ENCODE results near the gene ERC2. TPM values are rescaled to one million over a fixed set of nuclear protein-coding genes. Genes with fewer than 3 reads are reported as not detected.

Gene ERC2
- total RNA-seq, 2 experiments from 2014 or later, result not detected

GRCh38 chr3:55641964-55642363 is 826.3 kb downstream of the ERC2 start:
- no peaks in the 10 kb centered on the region for H3K36me3 Mint-ChIP-seq
- H3K9me3 Mint-ChIP-seq, result no peaks in the 10 kb centered on the region
- POLR2A ChIA-PET, result no interaction called here
- H3K27ac Mint-ChIP-seq, result no peak overlapping the region
- intact Hi-C loops (cut with micrococcal nuclease), result no loop called here
- no peak for DNase-seq
- H3K4me1 Mint-ChIP-seq (ENCODE audit: low read depth), result no peaks in the 10 kb centered on the region
- CTCF ChIA-PET, result no interaction called here
- H3K4me3 Mint-ChIP-seq, result no peak overlapping the region
- H3K27me3 Mint-ChIP-seq, result no peaks in the 10 kb centered on the region

- ChIA-PET POLR2A (no interaction called here), CTCF (interaction anchor here (0.6 kb wide), 1 partner anchor 28 kb away, joined by 5 read pairs; no protein-coding TSS in a partner anchor)
- DNase-seq, result no peak
- H3K36me3 Mint-ChIP-seq, result no peaks in the 10 kb centered on the region
- H3K4me1 Mint-ChIP-seq (ENCODE audit: low read depth), result no peaks in the 10 kb centered on the region
- no peaks in the 10 kb centered on the region for H3K27me3 Mint-ChIP-seq
- H3K27ac Mint-ChIP-seq, result no peak overlapping the region
- H3K4me3 Mint-ChIP-seq, result no peak overlapping the region
- no peaks in the 10 kb centered on the region for H3K9me3 Mint-ChIP-seq
- intact Hi-C loops (cut with micrococcal nuclease), result no loop called here
Measured at GRCh38 chr3:55639896-55640765, 828.1 kb downstream of the ERC2 start.

DNA sequence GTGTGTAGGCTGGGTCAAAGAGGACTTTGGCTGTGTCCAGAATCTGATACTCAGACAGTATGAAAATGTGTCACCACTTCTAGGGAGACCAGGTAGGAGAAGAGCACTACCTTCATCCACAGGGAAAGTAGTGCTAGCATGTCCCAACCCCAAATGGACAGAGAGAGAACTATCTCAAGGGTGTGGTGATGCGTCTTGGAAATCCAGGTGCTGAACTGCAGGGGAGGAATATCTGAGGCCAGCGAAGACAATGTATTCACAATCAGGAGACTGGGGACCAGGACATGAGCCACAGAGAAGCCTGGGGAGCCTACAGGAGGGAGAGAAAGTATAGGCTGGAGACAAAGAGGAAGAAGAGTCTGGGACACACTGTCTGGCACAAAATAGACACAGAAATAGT is 829.1 kb downstream of the ERC2 start:
- ChIA-PET POLR2A (no interaction called here), CTCF (interaction anchor here (0.6 kb wide), 1 partner anchor 27 kb away, joined by 5 read pairs; no protein-coding TSS in a partner anchor)
- Mint-ChIP-seq H3K27me3 (no peaks in the 10 kb centered on the region), H3K9me3 (no peaks in the 10 kb centered on the region), H3K4me1 (ENCODE audit: low read depth) (no peaks in the 10 kb centered on the region), H3K36me3 (no peaks in the 10 kb centered on the region), H3K4me3 (no peak overlapping the region), H3K27ac (no peak overlapping the region)
- intact Hi-C loops (cut with micrococcal nuclease), result no loop called here
- no peak for DNase-seq

DNA sequence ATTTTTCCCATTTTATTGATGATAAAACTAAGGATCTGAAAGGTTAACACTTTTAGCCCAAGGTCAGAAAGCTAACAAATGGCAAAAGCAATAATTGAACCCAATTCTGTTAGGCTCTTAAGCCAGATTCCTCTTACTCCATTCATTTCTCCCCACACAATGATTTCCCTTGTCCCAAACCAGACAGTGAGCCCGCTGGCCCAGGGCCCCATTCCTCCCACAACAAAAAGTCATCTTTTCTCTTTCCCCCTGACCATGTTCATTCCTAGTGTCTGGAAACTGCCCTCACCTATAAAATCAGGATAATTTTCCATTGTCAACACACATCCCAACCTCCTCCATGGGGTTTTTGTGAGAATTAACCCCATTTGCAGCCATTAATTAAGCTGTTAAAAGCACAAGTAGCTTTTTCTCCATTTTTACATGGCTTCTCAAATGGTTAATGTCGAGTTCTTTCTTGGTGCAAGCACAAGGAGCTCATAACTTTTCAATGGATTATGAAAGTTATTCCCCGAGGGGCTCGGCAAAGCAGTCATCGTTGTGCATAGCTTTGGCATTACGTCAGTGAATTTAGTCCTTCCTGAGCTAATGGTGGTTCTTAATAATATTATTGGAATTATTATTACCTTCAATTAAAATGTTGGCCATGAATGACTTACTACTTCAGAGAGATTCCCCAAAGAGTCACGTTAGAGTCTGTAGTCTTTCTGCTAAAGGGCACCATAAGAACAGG is 830.2 kb downstream of the ERC2 start:
- Mint-ChIP-seq H3K4me1 (ENCODE audit: low read depth) (no peaks in the 10 kb centered on the region), H3K36me3 (no peaks in the 10 kb centered on the region), H3K9me3 (no peaks in the 10 kb centered on the region), H3K27ac (no peak overlapping the region), H3K4me3 (no peak overlapping the region), H3K27me3 (no peaks in the 10 kb centered on the region)
- intact Hi-C loops (cut with micrococcal nuclease), result no loop called here
- ChIA-PET CTCF (no interaction called here), POLR2A (no interaction called here)
- no peak for DNase-seq

- ChIA-PET POLR2A (no interaction called here), CTCF (no interaction called here)
- Mint-ChIP-seq H3K4me3 (no peak overlapping the region), H3K4me1 (ENCODE audit: low read depth) (no peaks in the 10 kb centered on the region), H3K27ac (no peak overlapping the region), H3K9me3 (no peaks in the 10 kb centered on the region), H3K36me3 (no peaks in the 10 kb centered on the region), H3K27me3 (no peaks in the 10 kb centered on the region)
- intact Hi-C loops (cut with micrococcal nuclease), result no loop called here
- no peak for DNase-seq
Measured at GRCh38 chr3:55636300-55637195, 831.7 kb downstream of the ERC2 start.

DNA sequence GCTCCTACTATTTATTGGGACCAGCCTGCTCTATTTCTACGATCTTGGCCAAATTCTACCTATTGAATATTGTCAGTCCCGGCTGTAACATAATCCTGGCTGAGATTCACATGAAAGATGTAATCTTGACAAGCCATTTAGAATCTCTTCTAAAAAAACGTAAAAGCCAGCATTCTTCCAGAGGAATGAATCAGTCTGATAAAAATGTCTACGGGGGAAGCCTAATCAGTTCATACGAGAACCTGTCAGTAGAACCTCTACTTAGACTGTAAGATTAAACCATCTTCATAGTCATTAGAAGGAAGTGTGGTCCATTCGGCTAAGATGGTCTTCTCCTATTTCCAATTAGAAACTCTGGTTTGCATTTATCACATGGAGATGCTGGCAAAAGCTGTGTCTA is 833.9 kb downstream of the ERC2 start:
- POLR2A ChIA-PET, result no interaction called here
- Mint-ChIP-seq H3K9me3 (no peaks in the 10 kb centered on the region), H3K27ac (no peak overlapping the region), H3K27me3 (no peaks in the 10 kb centered on the region), H3K4me1 (ENCODE audit: low read depth) (no peaks in the 10 kb centered on the region), H3K36me3 (no peaks in the 10 kb centered on the region), H3K4me3 (no peak overlapping the region)
- CTCF ChIA-PET, result no interaction called here
- DNase-seq, result no peak
- intact Hi-C loops (cut with micrococcal nuclease), result no loop called here

DNA sequence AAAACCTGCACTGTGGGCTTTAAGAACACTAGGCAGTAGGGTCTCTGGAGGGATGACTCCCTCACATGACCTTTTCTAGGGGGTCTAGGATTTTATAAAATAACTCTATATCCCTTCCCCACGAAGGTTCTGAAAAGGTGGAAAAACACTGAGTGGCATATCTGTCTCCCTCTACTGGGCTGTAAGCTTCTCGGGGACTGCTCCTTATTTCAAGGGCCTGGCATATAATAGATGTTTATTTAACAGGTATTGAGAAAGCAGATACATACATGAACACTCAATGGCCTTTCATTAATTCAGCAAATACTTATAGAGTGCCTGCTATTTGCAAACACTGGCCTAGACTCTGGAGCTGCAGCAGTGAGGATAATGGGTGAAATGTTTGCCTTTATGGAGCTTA is 834.9 kb downstream of the ERC2 start:
- no peak for DNase-seq
- intact Hi-C loops (cut with micrococcal nuclease), result no loop called here
- Mint-ChIP-seq H3K4me1 (ENCODE audit: low read depth) (no peaks in the 10 kb centered on the region), H3K27ac (no peak overlapping the region), H3K4me3 (no peak overlapping the region), H3K36me3 (no peaks in the 10 kb centered on the region), H3K27me3 (no peaks in the 10 kb centered on the region), H3K9me3 (no peaks in the 10 kb centered on the region)
- POLR2A ChIA-PET, result no interaction called here
- CTCF ChIA-PET, result no interaction called here

DNA sequence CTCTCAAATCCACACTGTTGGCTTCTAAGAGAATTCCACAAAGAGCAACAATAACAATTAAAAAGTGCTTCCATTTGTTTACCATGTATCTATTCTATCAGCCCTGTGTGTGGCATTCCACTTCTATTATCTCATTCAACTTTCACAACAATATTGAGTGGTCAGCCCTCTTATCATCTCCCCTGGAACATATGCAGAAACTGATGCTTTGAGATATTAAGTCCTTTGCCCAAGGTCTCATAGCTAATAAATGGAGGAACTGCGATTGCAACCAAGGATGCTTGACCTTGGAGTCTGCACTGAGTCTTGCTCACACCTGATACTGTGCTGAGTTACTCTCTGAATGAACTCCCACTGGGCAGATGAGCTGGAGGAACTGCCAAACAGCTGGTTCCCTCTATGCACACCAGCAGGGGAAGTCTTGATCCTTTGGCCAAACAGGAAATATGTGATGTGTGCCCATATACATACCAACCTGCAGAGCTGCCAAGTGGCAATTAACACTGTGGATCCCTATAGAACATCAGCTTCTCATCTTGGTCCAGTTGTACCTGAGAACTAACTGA is 836.4 kb downstream of the ERC2 start:
- H3K27ac Mint-ChIP-seq, result no peak overlapping the region
- no peaks in the 10 kb centered on the region for H3K9me3 Mint-ChIP-seq
- intact Hi-C loops (cut with micrococcal nuclease), result no loop called here
- H3K4me1 Mint-ChIP-seq (ENCODE audit: low read depth), result no peaks in the 10 kb centered on the region
- H3K27me3 Mint-ChIP-seq, result no peaks in the 10 kb centered on the region
- H3K4me3 Mint-ChIP-seq, result no peak overlapping the region
- ChIA-PET CTCF (no interaction called here), POLR2A (no interaction called here)
- no peak for DNase-seq
- H3K36me3 Mint-ChIP-seq, result no peaks in the 10 kb centered on the region

GRCh38 chr3:55630921-55631299 is 837.4 kb downstream of the ERC2 start:
- CTCF ChIA-PET, result no interaction called here
- H3K27ac Mint-ChIP-seq, result no peak overlapping the region
- intact Hi-C loops (cut with micrococcal nuclease), result no loop called here
- H3K27me3 Mint-ChIP-seq, result no peaks in the 10 kb centered on the region
- no peaks in the 10 kb centered on the region for H3K9me3 Mint-ChIP-seq
- POLR2A ChIA-PET, result no interaction called here
- H3K4me3 Mint-ChIP-seq, result no peak overlapping the region
- no peak for DNase-seq
- H3K4me1 Mint-ChIP-seq (ENCODE audit: low read depth), result no peaks in the 10 kb centered on the region
- no peaks in the 10 kb centered on the region for H3K36me3 Mint-ChIP-seq

- H3K4me3 Mint-ChIP-seq, result no peak overlapping the region
- H3K27ac Mint-ChIP-seq, result no peak overlapping the region
- no peaks in the 10 kb centered on the region for H3K36me3 Mint-ChIP-seq
- POLR2A ChIA-PET, result no interaction called here
- CTCF ChIA-PET, result no interaction called here
- no peaks in the 10 kb centered on the region for H3K4me1 Mint-ChIP-seq (ENCODE audit: low read depth)
- H3K27me3 Mint-ChIP-seq, result no peaks in the 10 kb centered on the region
- DNase-seq, result no peak
- intact Hi-C loops (cut with micrococcal nuclease), result no loop called here
- H3K9me3 Mint-ChIP-seq, result no peaks in the 10 kb centered on the region
Measured at GRCh38 chr3:55630280-55630920, 837.9 kb downstream of the ERC2 start.

DNA sequence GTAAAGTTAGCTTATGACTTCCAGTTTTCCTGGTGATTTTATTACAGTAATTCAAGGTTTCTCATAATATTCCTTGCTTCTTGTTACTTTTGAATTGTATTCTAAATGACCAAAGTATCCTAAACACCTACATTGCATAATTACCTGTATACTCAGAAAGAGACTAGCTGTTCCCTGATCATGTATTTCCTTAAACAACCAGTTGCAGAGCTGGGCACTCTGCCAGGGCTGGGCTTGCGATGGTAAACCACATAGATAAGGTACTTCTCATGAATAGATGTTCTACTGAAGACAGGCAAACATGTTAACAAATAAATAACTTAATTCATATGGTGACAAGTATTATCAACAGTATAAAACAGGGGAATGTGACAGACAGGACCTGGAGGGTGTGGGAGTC is 838.8 kb downstream of the ERC2 start:
- Mint-ChIP-seq H3K4me3 (no peak overlapping the region), H3K27me3 (no peaks in the 10 kb centered on the region), H3K27ac (no peak overlapping the region), H3K9me3 (no peaks in the 10 kb centered on the region), H3K36me3 (no peaks in the 10 kb centered on the region), H3K4me1 (ENCODE audit: low read depth) (no peaks in the 10 kb centered on the region)
- intact Hi-C loops (cut with micrococcal nuclease), result no loop called here
- CTCF ChIA-PET, result no interaction called here
- DNase-seq, result no peak
- POLR2A ChIA-PET, result no interaction called here

- POLR2A ChIA-PET, result no interaction called here
Measured at GRCh38 chr3:55626279-55626665, 842.0 kb downstream of the ERC2 start.

More at GRCh38 chr3:55626279-55626665, 842.0 kb downstream of the ERC2 start:
- intact Hi-C loops (cut with micrococcal nuclease), result no loop called here
- CTCF ChIA-PET, result no interaction called here
- H3K4me1 Mint-ChIP-seq (ENCODE audit: low read depth), result no peaks in the 10 kb centered on the region
- H3K4me3 Mint-ChIP-seq, result no peak overlapping the region
- DNase-seq, result no peak
- H3K27me3 Mint-ChIP-seq, result no peaks in the 10 kb centered on the region
- no peaks in the 10 kb centered on the region for H3K36me3 Mint-ChIP-seq
- H3K9me3 Mint-ChIP-seq, result no peaks in the 10 kb centered on the region
- H3K27ac Mint-ChIP-seq, result no peak overlapping the region
